H1 (cell line): Measurements from ENCODE around the gene KIF26B. TPM values are rescaled to one million over a fixed set of nuclear protein-coding genes. Genes with fewer than 3 reads are reported as not detected.
A peak's percentile ranks its signal among the peaks of the same experiment; 100 is the strongest.

ENCODE experiments used
- CTCF ChIA-PET: fragments of 300-600 bp; sonication (Branson Sonifier 250); formaldehyde crosslinking; loops from one replicate; lab custom pipeline; 2021; ENCODE audit not compliant: partially characterized antibody; lab: Charles Lee
- POLR2A ChIA-PET: fragments of 300-600 bp; sonication (Branson Sonifier 250); formaldehyde crosslinking; loops from one replicate; lab custom pipeline; 2021; ENCODE audit warnings: inconsistent platforms; ENCODE audit not compliant: partially characterized antibody; lab: Charles Lee
- DNase-seq, 2 experiments: peaks; one replicate each; pipeline versions ENCODE4 v3.0.0 to v3.0.0-alpha.2; 2010 to 2022; ENCODE audit warnings: low spot score in 2 of 2, low read depth in 1 of 2, mixed read lengths in 1 of 2
- FAIRE-seq: peaks from 2 replicates; lab custom pipeline; 2011; peaks lifted over from hg19 to GRCh38; lab: Jason Lieb, UNC
- H2AFZ ChIP-seq: 2 replicates; pipeline ENCODE4 v1.8.1; 2012; ENCODE audit warnings: low read length, inconsistent platforms
- H2AK5ac ChIP-seq: 2 replicates; pipeline ENCODE4 v1.6.1; 2013; ENCODE audit warnings: low read depth, low read length
- H2BK120ac ChIP-seq: replicated peaks from 2 replicates; pipeline ENCODE3; 2013; ENCODE audit warnings: low read depth, low read length, inconsistent platforms
- H2BK12ac ChIP-seq: 2 replicates; pipeline ENCODE4 v1.6.1; 2013; ENCODE audit warnings: low read depth, low read length
- H2BK15ac ChIP-seq: 2 replicates; pipeline ENCODE4 v1.6.1; 2013; ENCODE audit warnings: low read length
- H2BK20ac ChIP-seq: 2 replicates; pipeline ENCODE4 v1.6.1; 2013; ENCODE audit warnings: low read length
- H2BK5ac ChIP-seq: 2 replicates; pipeline ENCODE4 v1.6.1; 2013; ENCODE audit warnings: low read depth, low read length
- H3K14ac ChIP-seq: 2 replicates; pipeline ENCODE4 v1.6.1; 2013; ENCODE audit warnings: inconsistent platforms; ENCODE audit not compliant: insufficient read length
- H3K18ac ChIP-seq: 2 replicates; pipeline ENCODE4 v1.6.1; 2013; ENCODE audit warnings: low read length; ENCODE audit errors: extremely low read depth
- H3K23ac ChIP-seq: 2 replicates; pipeline ENCODE4 v1.6.1; 2013; ENCODE audit warnings: inconsistent platforms; ENCODE audit not compliant: insufficient read length
- H3K23me2 ChIP-seq: 2 replicates; pipeline ENCODE4 v1.6.1; 2013; ENCODE audit warnings: low read depth, low read length
- H3K27ac ChIP-seq: 2 replicates; pipeline ENCODE4 v1.6.1; 2011; ENCODE audit warnings: low read depth, low read length, inconsistent platforms
- H3K27me3 ChIP-seq, 4 experiments: replicated peaks in 1 of 4; 1 replicate in 1 of 4; 2 replicates in 3 of 4; pipeline versions ENCODE4 v1.6.1 to v1.8.1; 2011 to 2013; ENCODE audit warnings: low read length in 3 of 4, mild to moderate bottlenecking in 3 of 4, inconsistent platforms in 2 of 4, mixed read lengths in 2 of 4, moderate library complexity in 1 of 4; ENCODE audit not compliant: control insufficient read depth in 3 of 4, insufficient read depth in 3 of 4; ENCODE audit errors: extremely low read depth in 1 of 4
- H3K36me3 ChIP-seq, 4 experiments: 2 replicates each; pipeline versions ENCODE4 v1.6.1 to v1.8.1; 2011 to 2013; ENCODE audit warnings: mild to moderate bottlenecking in 4 of 4, low read length in 3 of 4, moderate library complexity in 2 of 4, control low read depth in 1 of 4, inconsistent platforms in 1 of 4; ENCODE audit not compliant: insufficient read depth in 4 of 4, control insufficient read depth in 2 of 4
- H3K4ac ChIP-seq: replicated peaks from 2 replicates; pipeline ENCODE3; 2013; ENCODE audit warnings: low read length, low read depth, mixed read lengths, inconsistent platforms; ENCODE audit not compliant: insufficient read length
- H3K4me1 ChIP-seq, 4 experiments: replicated peaks in 1 of 4; 1 replicate in 1 of 4; 2 replicates in 3 of 4; pipeline versions ENCODE4 v1.6.1 to v1.8.1; 2011 to 2013; ENCODE audit warnings: low read length in 3 of 4, inconsistent platforms in 2 of 4, mixed read lengths in 1 of 4; ENCODE audit not compliant: insufficient read depth in 4 of 4, control insufficient read depth in 3 of 4
- H3K4me2 ChIP-seq, 2 experiments: 2 replicates each; pipeline versions ENCODE4 v1.6.1 to v1.8.1; 2011 to 2013; ENCODE audit warnings: low read depth in 2 of 2, low read length in 2 of 2, control low read depth in 1 of 2, inconsistent platforms in 1 of 2, mild to moderate bottlenecking in 1 of 2; ENCODE audit not compliant: insufficient read depth in 1 of 2
- H3K4me3 ChIP-seq, 4 experiments: fragments of 200-600, 300-600 bp in 1 of 4; sonication (generic), shearing (Covaris generic), sonication (Bioruptor Twin) in 1 of 4; 2 replicates each; pipeline versions ENCODE4 v1.5.1 to v1.8.1; 2011 to 2016; ENCODE audit warnings: low read length in 4 of 4, low read depth in 3 of 4, control low read depth in 2 of 4, inconsistent platforms in 2 of 4, mild to moderate bottlenecking in 2 of 4, mixed read lengths in 1 of 4, moderate library complexity in 1 of 4; ENCODE audit not compliant: insufficient read depth in 2 of 4; ENCODE audit errors: extremely low read depth in 1 of 4
- H3K56ac ChIP-seq: replicated peaks from 2 replicates; pipeline ENCODE3; 2013; ENCODE audit warnings: low read depth, mild to moderate bottlenecking, mixed read lengths, low read length, inconsistent platforms; ENCODE audit not compliant: insufficient read length
- H3K79me1 ChIP-seq: 2 replicates; pipeline ENCODE4 v1.6.1; 2013; ENCODE audit warnings: low read depth, low read length, control low read depth
- H3K79me2 ChIP-seq, 2 experiments: 2 replicates each; pipeline versions ENCODE4 v1.6.1 to v1.8.1; 2012 to 2013; ENCODE audit warnings: low read length in 2 of 2, mild to moderate bottlenecking in 2 of 2, inconsistent platforms in 1 of 2; ENCODE audit not compliant: insufficient read depth in 2 of 2, control insufficient read depth in 1 of 2
- H3K9ac ChIP-seq, 4 experiments: replicated peaks in 1 of 4; 1 replicate in 1 of 4; 2 replicates in 3 of 4; pipeline versions ENCODE4 v1.6.1 to v1.8.1; 2011 to 2013; ENCODE audit warnings: low read depth in 3 of 4, low read length in 3 of 4, control low read depth in 2 of 4, mild to moderate bottlenecking in 2 of 4, moderate library complexity in 2 of 4, inconsistent platforms in 1 of 4; ENCODE audit errors: extremely low read depth in 1 of 4
- H3K9me3 ChIP-seq, 2 experiments: 2 replicates each; pipeline versions ENCODE4 v1.6.1 to v1.8.1; 2012 to 2013; ENCODE audit warnings: mild to moderate bottlenecking in 2 of 2, moderate library complexity in 2 of 2, control low read depth in 1 of 2, inconsistent platforms in 1 of 2, low read depth in 1 of 2, low read length in 1 of 2, mixed read lengths in 1 of 2; ENCODE audit not compliant: insufficient read depth in 2 of 2
- H4K20me1 ChIP-seq, 2 experiments: replicated peaks in 1 of 2; 2 replicates each; pipeline versions ENCODE3 to v1.8.1; 2011 to 2013; ENCODE audit warnings: inconsistent platforms in 2 of 2, low read length in 2 of 2, mild to moderate bottlenecking in 1 of 2; ENCODE audit not compliant: insufficient read depth in 2 of 2, control insufficient read depth in 1 of 2
- H4K5ac ChIP-seq: 2 replicates; pipeline ENCODE4 v1.6.1; 2013; ENCODE audit warnings: low read length, low read depth, mixed read lengths, inconsistent platforms; ENCODE audit not compliant: insufficient read length
- H4K8ac ChIP-seq: 2 replicates; pipeline ENCODE4 v1.8.0; 2013; ENCODE audit warnings: mild to moderate bottlenecking, moderate library complexity, low read length, inconsistent platforms; ENCODE audit not compliant: insufficient read depth; ENCODE audit errors: extremely low read depth
- H4K91ac ChIP-seq: replicated peaks from 2 replicates; pipeline ENCODE3; 2013; ENCODE audit warnings: low read length, mixed read lengths, inconsistent platforms; ENCODE audit not compliant: insufficient read length
- ATF2 ChIP-seq: IDR thresholded peaks from 2 replicates; pipeline ENCODE4 v1.6.1; 2012; ENCODE audit warnings: low read length, inconsistent platforms
- CEBPB ChIP-seq: IDR thresholded peaks from 2 replicates; pipeline ENCODE4 v1.6.1; 2012; ENCODE audit warnings: low read depth, low read length
- CTBP2 ChIP-seq: IDR thresholded peaks from 2 replicates; pipeline ENCODE4 v1.7.0; 2011; ENCODE audit warnings: borderline replicate concordance, mild to moderate bottlenecking, moderate library complexity, mixed read lengths, low read length; ENCODE audit not compliant: insufficient read depth, insufficient read length
- EP300 ChIP-seq, 2 experiments: IDR thresholded peaks; 1 replicate in 1 of 2; 2 replicates in 1 of 2; pipeline ENCODE4 v1.6.1; 2011 to 2012; ENCODE audit warnings: low read depth in 2 of 2, low read length in 2 of 2, mild to moderate bottlenecking in 2 of 2, borderline replicate concordance in 1 of 2, inconsistent platforms in 1 of 2, moderate library complexity in 1 of 2
- HDAC2 ChIP-seq, 2 experiments: fragments of 300-600 bp in 1 of 2; sonication (generic) in 1 of 2; IDR thresholded peaks; 2 replicates each; pipeline ENCODE4 v1.6.1; 2011 to 2012; ENCODE audit warnings: low read depth in 2 of 2, low read length in 2 of 2, mild to moderate bottlenecking in 2 of 2, moderate library complexity in 2 of 2, borderline replicate concordance in 1 of 2, inconsistent platforms in 1 of 2
- KDM1A ChIP-seq: fragments of 200-600, 300-600 bp; sonication (generic); IDR thresholded peaks from 2 replicates; pipeline ENCODE4 v1.7.1; 2016; ENCODE audit warnings: mild to moderate bottlenecking, low read length, borderline replicate concordance
- NRF1 ChIP-seq: IDR thresholded peaks from 2 replicates; pipeline ENCODE4 v1.6.1; 2011; ENCODE audit warnings: mild to moderate bottlenecking, low read depth, low read length, improper control_type of control experiment
- RBBP5 ChIP-seq: IDR thresholded peaks from 2 replicates; pipeline ENCODE4 v1.7.1; 2012; ENCODE audit warnings: low read depth, mild to moderate bottlenecking, inconsistent platforms, low read length, moderate library complexity, borderline replicate concordance
- SRF ChIP-seq: IDR thresholded peaks from 2 replicates; pipeline ENCODE4 v1.6.1; 2011; ENCODE audit warnings: mild to moderate bottlenecking, low read depth, low read length, moderate library complexity
- SUZ12 ChIP-seq: fragments of 200-600 bp; sonication (generic); IDR thresholded peaks from 2 replicates; pipeline ENCODE4 v1.6.1; 2012; ENCODE audit warnings: mild to moderate bottlenecking, inconsistent platforms, low read length, moderate library complexity, mixed read lengths
- TEAD4 ChIP-seq: IDR thresholded peaks from 2 replicates; pipeline ENCODE4 v1.6.1; 2012; ENCODE audit warnings: low read depth, low read length, inconsistent platforms, mixed read lengths
- WGBS, 2 experiments: shearing (Covaris generic) in 1 of 2; methylation state at CpG; one replicate each; pipeline versions ENCODE4 v1.1.6 to v1.1.7; 2013 to 2015; ENCODE audit warnings: low lambda C conversion rate in 2 of 2, mixed read lengths in 2 of 2, inconsistent platforms in 1 of 2, low coverage in 1 of 2, missing lambda C conversion rate in 1 of 2; ENCODE audit not compliant: insufficient replicate concordance in 2 of 2, insufficient coverage in 1 of 2, insufficient read length in 1 of 2; ENCODE audit errors: extremely low coverage in 1 of 2, missing lambda C conversion rate in 1 of 2; 5-methylcytosine and 5-hydroxymethylcytosine counted together
- polyA plus RNA-seq, 7 experiments: library from polyadenylated mRNA; depleted of rRNA in 3 of 7; stranded (reverse) in 5 of 7; unstranded in 2 of 7; fragments of >200 nt in 5 of 7; fragments of 200-250 nt in 2 of 7; gene quantifications; 1 replicate in 5 of 7; 2 replicates in 1 of 7; 4 replicates in 1 of 7; pipeline versions ENCODE4 v1.2.1 to v1.2.3, GENCODE V29; 2011 to 2013; ENCODE audit warnings: missing spikeins in 2 of 7, mixed read lengths in 2 of 7
- total RNA-seq: library from RNA; stranded (reverse); fragmentation: NEBNext Ultra II Directional; extraction: Animal tissue kit (Norgen Biotek cat#: 25700); gene quantifications from 2 replicates; pipeline ENCODE4 v1.2.1, GENCODE V29; 2021

Gene KIF26B
- total and polyA plus RNA-seq, 2 of the 8 experiments (the other 6 are each of a cell fraction or from before 2014, with no cell fraction given), result 0.06 to 0.28 TPM

DNA sequence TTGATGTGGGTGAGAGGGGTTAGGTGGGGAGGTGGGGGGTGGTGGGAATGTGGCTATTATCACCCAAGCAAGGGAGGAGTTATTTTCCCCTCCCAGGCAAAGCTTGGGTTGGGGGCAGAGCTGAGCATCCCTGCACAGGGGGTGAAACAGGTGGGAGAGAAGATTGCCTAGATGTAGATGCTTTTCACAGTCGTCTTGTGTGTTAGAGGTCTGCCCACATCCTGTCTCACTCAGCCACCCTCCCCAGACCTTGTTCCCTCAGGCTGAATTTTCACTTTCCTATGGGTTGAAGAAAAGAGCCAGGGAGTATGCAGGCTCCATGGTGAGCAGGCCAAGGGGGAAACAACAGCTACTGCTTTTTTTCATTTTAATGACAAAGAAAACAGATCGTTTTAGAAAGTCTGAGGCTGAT lies 223.5 kb downstream of the KIF26B start:
- H3K27ac ChIP-seq, result no peak overlapping the region
- CTCF ChIA-PET, result interaction anchor here (1.0 to 1.7 kb wide), 3 partner anchors 13 to 226 kb away, joined by 3 to 6 read pairs (median 4); no protein-coding TSS in a partner anchor
- WGBS, 2 experiments, result 9% methylated on average over 1 of the region's 2 CpGs; no CpG with 5 or more reads in 1 of the 2 experiments
- 0 out of 2 replicates have a peak overlapping the region, but pooled peaks have one; percentile 12 for H2BK5ac ChIP-seq
- FAIRE-seq, result peak; percentile 75
- H3K4ac ChIP-seq, result no peak overlapping the region
- H2BK15ac ChIP-seq, result no peak overlapping the region
- H3K79me1 ChIP-seq, result no peaks in the 10 kb centered on the region
- no peak overlapping the region for H4K5ac ChIP-seq
- POLR2A ChIA-PET, result no interaction called here
- H3K27me3 ChIP-seq, result no peaks in the 10 kb centered on the region
- H3K23me2 ChIP-seq, result no peaks in the 10 kb centered on the region
- no peak overlapping the region for H2BK20ac ChIP-seq
- peak in 1 of 2 experiments; percentile 53 for DNase-seq
- no peaks in the 10 kb centered on the region for H3K79me2 ChIP-seq
- no peak overlapping the region for H3K4me3 ChIP-seq
- H3K4me1 ChIP-seq, result peaks cover 3 to 9% (median 7%) of the 10 kb centered on the region in 4 experiments
- peak overlapping the region; percentile 48; the same call in 1 of the 2 replicates for H2AFZ ChIP-seq
- H3K9ac ChIP-seq, result no peak overlapping the region
- no peaks in the 10 kb centered on the region for H4K20me1 ChIP-seq
- H4K8ac ChIP-seq, result no peak overlapping the region
- H3K14ac ChIP-seq, result no peak overlapping the region
- no peaks in the 10 kb centered on the region for H3K36me3 ChIP-seq
- no peak overlapping the region for H2BK120ac ChIP-seq
- 0 out of 2 replicates have a peak overlapping the region, but pooled peaks have one; percentile 40 for H2BK12ac ChIP-seq
- H3K4me2 ChIP-seq, result peak overlapping the region; percentile 5 to 32; a peak in 2 of 4 replicates
- H3K56ac ChIP-seq, result no peak overlapping the region
- no peak overlapping the region for H2AK5ac ChIP-seq
- no peak overlapping the region for H3K18ac ChIP-seq
- no peak overlapping the region for H4K91ac ChIP-seq
- H3K9me3 ChIP-seq, result no peaks in the 10 kb centered on the region
- no peak overlapping the region for H3K23ac ChIP-seq
- no peak for TF ChIP-seq ATF2
- no peak for TF ChIP-seq TEAD4
- TF ChIP-seq SUZ12, result no peak
- no peak for TF ChIP-seq NRF1
- TF ChIP-seq KDM1A, result no peak
- no peak for TF ChIP-seq CEBPB
- no peak for TF ChIP-seq RBBP5
- no peak for TF ChIP-seq EP300 (IDR thresholded peaks at IDR 0.05; ENCODE audit: borderline replicate concordance in 1 of 2, low read depth in 2 of 2, low read length in 2 of 2)
- TF ChIP-seq SRF, result no peak
- no peak for TF ChIP-seq HDAC2 (IDR thresholded peaks at IDR 0.05; ENCODE audit: borderline replicate concordance in 1 of 2, low read depth in 2 of 2, low read length in 2 of 2)
- no peak for TF ChIP-seq CTBP2
